ENCODE measurements around the gene IFT25. TPM values are rescaled to one million over a fixed set of nuclear protein-coding genes. Genes with fewer than 3 reads are reported as not detected.

Gene IFT25
- total and polyA plus RNA-seq, 2 donors (not counting 3 experiments of a cell fraction or from before 2014, with no cell fraction given): 13.0 to 34.0 TPM

- ChIA-PET CTCF (no interaction called here), POLR2A (no interaction called here)
- Histone ChIP-seq H3K79me2 (ENCODE audit: control insufficient read depth, insufficient read depth, low read length) (no peaks in the 10 kb centered on the region), H3K9me3 (replicated peaks; ENCODE audit: control insufficient read depth, insufficient read depth, low read length) (no peaks in the 10 kb centered on the region), H2AFZ (ENCODE audit: low read depth, low read length) (no peak overlapping the region), H3K27ac (ENCODE audit: insufficient read depth, low read depth, low read length) (no peak overlapping the region), H3K36me3 (ENCODE audit: control insufficient read depth in 2 of 2, extremely low read depth in 1 of 2, insufficient read depth in 2 of 2, low read length in 2 of 2) (no peaks in the 10 kb centered on the region), H4K20me1 (replicated peaks; ENCODE audit: control insufficient read depth, extremely low read depth, insufficient read depth, low read length) (no peaks in the 10 kb centered on the region), H3K9ac (replicated peaks; ENCODE audit: extremely low read depth, insufficient read depth, low read length) (no peak overlapping the region), H3K4me2 (ENCODE audit: insufficient read depth, low read length) (no peak overlapping the region), H3K9me1 (replicated peaks; ENCODE audit: control insufficient read depth, extremely low read depth, insufficient read depth, low read length) (no peaks in the 10 kb centered on the region), H3K27me3 (ENCODE audit: control insufficient read depth in 2 of 2, insufficient read depth in 2 of 2, low read length in 2 of 2) (no peaks in the 10 kb centered on the region), H3K4me3 (replicated peaks in 1 of 3; ENCODE audit: insufficient read depth in 1 of 3, low read depth in 1 of 3, low read length in 3 of 3) (no peak overlapping the region), H3K4me1 (ENCODE audit: control insufficient read depth, extremely low read depth, insufficient read depth, low read length) (no peaks in the 10 kb centered on the region)
- dilution Hi-C loops (cut with MboI; ENCODE audit: extremely low pct_ligation_motif_present, low sequenced_read_pairs) (no loop called here), intact Hi-C loops (cut with micrococcal nuclease) (no loop called here)
- no peak for TF ChIP-seq MAX (IDR thresholded peaks at IDR 0.05; ENCODE audit: insufficient read depth, insufficient read length)
- no peak for TF ChIP-seq POLR2A (IDR thresholded peaks at IDR 0.05; ENCODE audit: low read depth, low read length)
- TF ChIP-seq EZH2 (IDR thresholded peaks at IDR 0.05; ENCODE audit: borderline replicate concordance, low read depth, low read length, severe bottlenecking): no peak
- no peak for TF ChIP-seq FOS (IDR thresholded peaks at IDR 0.05; ENCODE audit: borderline replicate concordance, insufficient read depth, low read length)
- no peak for TF ChIP-seq GATA2 (IDR thresholded peaks at IDR 0.05; ENCODE audit: insufficient read depth, insufficient read length, low read depth, low read length)
- TF ChIP-seq, protein P1, sequence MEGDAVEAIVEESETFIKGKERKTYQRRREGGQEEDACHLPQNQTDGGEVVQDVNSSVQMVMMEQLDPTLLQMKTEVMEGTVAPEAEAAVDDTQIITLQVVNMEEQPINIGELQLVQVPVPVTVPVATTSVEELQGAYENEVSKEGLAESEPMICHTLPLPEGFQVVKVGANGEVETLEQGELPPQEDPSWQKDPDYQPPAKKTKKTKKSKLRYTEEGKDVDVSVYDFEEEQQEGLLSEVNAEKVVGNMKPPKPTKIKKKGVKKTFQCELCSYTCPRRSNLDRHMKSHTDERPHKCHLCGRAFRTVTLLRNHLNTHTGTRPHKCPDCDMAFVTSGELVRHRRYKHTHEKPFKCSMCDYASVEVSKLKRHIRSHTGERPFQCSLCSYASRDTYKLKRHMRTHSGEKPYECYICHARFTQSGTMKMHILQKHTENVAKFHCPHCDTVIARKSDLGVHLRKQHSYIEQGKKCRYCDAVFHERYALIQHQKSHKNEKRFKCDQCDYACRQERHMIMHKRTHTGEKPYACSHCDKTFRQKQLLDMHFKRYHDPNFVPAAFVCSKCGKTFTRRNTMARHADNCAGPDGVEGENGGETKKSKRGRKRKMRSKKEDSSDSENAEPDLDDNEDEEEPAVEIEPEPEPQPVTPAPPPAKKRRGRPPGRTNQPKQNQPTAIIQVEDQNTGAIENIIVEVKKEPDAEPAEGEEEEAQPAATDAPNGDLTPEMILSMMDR (IDR thresholded peaks at IDR 0.05; ENCODE audit: extremely low read depth in 1 of 2, insufficient read depth in 1 of 2, low read depth in 1 of 2, low read length in 2 of 2): no peak
- TF ChIP-seq POLR2AphosphoS5 (IDR thresholded peaks at IDR 0.05; ENCODE audit: insufficient read depth, low read depth, low read length): no peak
- BruUV-seq (replicated peaks): no TSS peak
- DNase-seq (ENCODE audit: low read depth, low spot score): no peak
- FAIRE-seq: no peak
Measured at GRCh38 chr1:53902235-53903138, 43.0 kb downstream of the IFT25 start.

Data from endothelial cell of umbilical vein (primary cell).